BJ (cell line): ENCODE data around the gene MTHFSD. TPM values are rescaled to one million over a fixed set of nuclear protein-coding genes. Genes with fewer than 3 reads are reported as not detected.

Experiments used
- CTCF ChIA-PET: fragments of 350-600 bp; formaldehyde crosslinking; extraction: SDS; loops from one replicate; lab custom pipeline; 2021; ENCODE audit warnings: antibody characterized with exemption, inconsistent platforms; lab: Yijun Ruan, JAX
- POLR2A ChIA-PET: fragments of 300-600 bp; sonication (Branson Sonifier 250); formaldehyde crosslinking; extraction: SDS; loops from one replicate; lab custom pipeline; 2021; ENCODE audit warnings: antibody characterized with exemption; lab: Charles Lee
- DNase-seq: peaks from one replicate; pipeline ENCODE4 v3.0.0-alpha.2; 2011; ENCODE audit warnings: low read depth
- H3K27me3 ChIP-seq: 2 replicates; pipeline ENCODE4 v1.6.0; 2011; ENCODE audit warnings: low read length; ENCODE audit not compliant: control insufficient read depth, insufficient read depth
- H3K36me3 ChIP-seq: 2 replicates; pipeline ENCODE4 v1.5.1; 2011; ENCODE audit warnings: low read length; ENCODE audit not compliant: control insufficient read depth, insufficient read depth
- H3K4me3 ChIP-seq: 2 replicates; pipeline ENCODE4 v1.5.1; 2011; ENCODE audit warnings: low read depth, mild to moderate bottlenecking, control low read depth, low read length
- CTCF ChIP-seq: IDR thresholded peaks from 2 replicates; pipeline ENCODE4 v1.5.1; 2011; ENCODE audit warnings: low read depth, mild to moderate bottlenecking, control low read depth, inconsistent platforms, low read length, moderate library complexity; ENCODE audit not compliant: insufficient read depth
- polyA plus RNA-seq: library from polyadenylated mRNA; depleted of rRNA; stranded (reverse); fragments of >200 nt; gene quantifications from 2 replicates; pipeline ENCODE4 v1.2.3, GENCODE V29; 2011

The MTHFSD gene
- polyA plus RNA-seq, 1 experiment, result 17.2 TPM

GRCh38 chr16:86549076-86549892, 5.8 kb downstream of the MTHFSD start:
- Histone ChIP-seq H3K36me3 (peaks cover 17% of the 10 kb centered on the region), H3K27me3 (no peaks in the 10 kb centered on the region), H3K4me3 (no peak overlapping the region)
- DNase-seq, result no peak
- ChIA-PET POLR2A (no interaction called here), CTCF (interaction anchor here (1.1 kb wide), 1 partner anchor 514 kb away, joined by 3 read pairs; no protein-coding TSS in a partner anchor)
- no peak for TF ChIP-seq CTCF

- ChIA-PET CTCF (no interaction called here), POLR2A (no interaction called here)
- TF ChIP-seq CTCF, result no peak
- H3K27me3 ChIP-seq, result no peaks in the 10 kb centered on the region
- peaks cover 20% of the 10 kb centered on the region for H3K36me3 ChIP-seq
- H3K4me3 ChIP-seq, result no peak overlapping the region
- DNase-seq, result no peak
These were observed 7.7 kb downstream of the MTHFSD start for GRCh38 chr16:86547286-86547685.

DNA sequence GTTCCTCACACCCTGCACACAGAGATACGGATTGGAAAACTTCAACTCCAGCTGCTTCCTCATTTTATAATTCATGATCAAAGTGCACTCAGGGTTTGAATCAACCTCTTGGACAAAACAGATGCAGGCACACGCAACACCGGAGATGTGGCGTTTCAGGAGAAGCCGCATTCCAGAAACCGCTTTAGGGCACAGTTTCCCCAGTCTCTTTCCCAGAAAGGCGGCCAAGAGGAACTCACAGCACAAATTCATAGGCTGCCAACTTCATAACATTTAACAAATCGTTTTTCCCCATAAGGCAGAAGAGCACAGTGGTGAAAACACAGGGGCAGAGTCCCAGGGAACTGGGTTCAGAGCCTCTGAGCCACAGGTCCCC, 8.4 kb downstream of the MTHFSD start:
- no peak overlapping the region for H3K4me3 ChIP-seq
- DNase-seq, result no peak
- ChIA-PET CTCF (no interaction called here), POLR2A (no interaction called here)
- peaks cover 22% of the 10 kb centered on the region for H3K36me3 ChIP-seq
- no peaks in the 10 kb centered on the region for H3K27me3 ChIP-seq
- no peak for TF ChIP-seq CTCF

GRCh38 chr16:86545954-86546637, 8.9 kb downstream of the MTHFSD start:
- POLR2A ChIA-PET, result no interaction called here
- H3K27me3 ChIP-seq, result no peaks in the 10 kb centered on the region
- TF ChIP-seq CTCF, result no peak
- CTCF ChIA-PET, result interaction anchor here (0.5 kb wide), 1 partner anchor 149 kb away, joined by 3 read pairs; no protein-coding TSS in a partner anchor
- peaks cover 24% of the 10 kb centered on the region for H3K36me3 ChIP-seq
- no peak for DNase-seq
- H3K4me3 ChIP-seq, result no peak overlapping the region

- POLR2A ChIA-PET, result no interaction called here
- CTCF ChIA-PET, result interaction anchor here (0.5 kb wide), 1 partner anchor 148 kb away, joined by 3 read pairs; no protein-coding TSS in a partner anchor
- no peak for TF ChIP-seq CTCF
- Histone ChIP-seq H3K36me3 (peaks cover 29% of the 10 kb centered on the region), H3K4me3 (no peak overlapping the region), H3K27me3 (no peaks in the 10 kb centered on the region)
- no peak for DNase-seq
These were observed 9.6 kb downstream of the MTHFSD start for GRCh38 chr16:86545481-86545880.
